WI38 (cell line): Measurements from ENCODE around the gene CAMSAP1.
"Not testable (repeated sequence)": the region's sequence is repeated elsewhere in the genome, so short reads cannot be mapped to it uniquely, and the experiment has no call there.

Experiments
- H3K4me3 ChIP-seq: 2 replicates; pipeline ENCODE4 v1.5.1; 2011; ENCODE audit warnings: low read depth, mild to moderate bottlenecking, control low read depth, low read length
- CTCF ChIP-seq: IDR thresholded peaks from 2 replicates; pipeline ENCODE4 v1.5.1; 2012; ENCODE audit warnings: low read depth, mild to moderate bottlenecking, control low read depth, low read length

CAMSAP1 gene

GRCh38 chr9:135945969-135946368 lies 38.6 kb upstream of the CAMSAP1 start:
- no peak overlapping the region for H3K4me3 ChIP-seq

GRCh38 chr9:135944444-135945252 lies 37.3 kb upstream of the CAMSAP1 start:
- no peak for TF ChIP-seq CTCF
- H3K4me3 ChIP-seq = no peak overlapping the region

More at GRCh38 chr9:135945969-135946368, 38.6 kb upstream of the CAMSAP1 start:
- TF ChIP-seq CTCF = no peak

- not testable (repeated sequence) for H3K4me3 ChIP-seq
Measured at GRCh38 chr9:135943604-135944003, 36.3 kb upstream of the CAMSAP1 start.

- no peak overlapping the region for H3K4me3 ChIP-seq
- no peak for TF ChIP-seq CTCF
Measured at GRCh38 chr9:135941288-135941995, 34.1 kb upstream of the CAMSAP1 start.

- TF ChIP-seq CTCF = no peak
- no peak overlapping the region for H3K4me3 ChIP-seq
Measured at GRCh38 chr9:135939351-135940265, 32.3 kb upstream of the CAMSAP1 start.

- TF ChIP-seq CTCF = no peak
- H3K4me3 ChIP-seq = no peak overlapping the region
Measured at GRCh38 chr9:135937521-135938489, 30.5 kb upstream of the CAMSAP1 start.
